HCT116 (cell line): Measurements from ENCODE around the gene MIB2. TPM values are rescaled to one million over a fixed set of nuclear protein-coding genes. Genes with fewer than 3 reads are reported as not detected.

Source experiments
- ATAC-seq: fragments of 200-7000 bp; cut with Tn5 transposase; 2 replicates; pipeline ENCODE4 v1.9.1; 2020; ENCODE audit warnings: mild to moderate bottlenecking, moderate library complexity
- BruUV-seq: library from RNA; stranded (reverse); fragments of 400-500 nt; replicated peaks from 2 replicates; lab custom pipeline; 2021; lab: Mats Ljungman, UMichigan
- CTCF ChIA-PET: fragments of 300-600 bp; sonication (Branson Sonifier 250); formaldehyde crosslinking; loops from one replicate; lab custom pipeline; 2021; ENCODE audit warnings: antibody characterized with exemption; lab: Charles Lee
- POLR2A ChIA-PET: fragments of 300-600, 350-600 bp; sonication (Branson Sonifier 250); formaldehyde crosslinking; loops from one replicate; lab custom pipeline; 2021; ENCODE audit warnings: antibody characterized with exemption; lab: Charles Lee
- RAD21 ChIA-PET, 2 experiments: fragments of 300-600 bp; sonication (Branson Sonifier 250); formaldehyde crosslinking; loops; one replicate each; lab custom pipeline; 2023; ENCODE audit warnings: low total read pairs in 2 of 2; ENCODE audit not compliant: uncharacterized antibody in 2 of 2, unreplicated experiment in 2 of 2, low non-redundant PET in 1 of 2; lab: Charles Lee
- DNase-seq: peaks from one replicate; pipeline ENCODE4 v3.0.0-alpha.2; 2010; ENCODE audit warnings: low read depth, low spot score
- H2AFZ ChIP-seq: fragments of 200-600 bp; shearing (Covaris generic), sonication (generic); 2 replicates; pipeline ENCODE4 v1.6.1; 2017; ENCODE audit warnings: low read depth, mixed run types, mixed read lengths, antibody characterized with exemption, low read length; ENCODE audit not compliant: poor library complexity, severe bottlenecking
- H3K27ac ChIP-seq: 2 replicates; pipeline ENCODE4 v1.5.1; 2012; ENCODE audit warnings: low read depth, low read length
- H3K27me3 ChIP-seq: fragments of 200-600 bp; sonication (generic); 2 replicates; pipeline ENCODE4 v1.6.1; 2016; ENCODE audit warnings: mixed run types, low read length, mixed read lengths; ENCODE audit not compliant: insufficient read depth
- H3K36me3 ChIP-seq, 2 experiments: fragments of 200-500 bp in 1 of 2; fragments of 200-600 bp in 1 of 2; sonication (Bioruptor generic) in 1 of 2; sonication (generic) in 1 of 2; 2 replicates each; pipeline versions ENCODE4 v1.5.1 to v1.6.1; 2014 to 2016; ENCODE audit warnings: low read length in 2 of 2, inconsistent platforms in 1 of 2, mixed read lengths in 1 of 2, mixed run types in 1 of 2; ENCODE audit not compliant: insufficient read depth in 2 of 2, control insufficient read depth in 1 of 2
- H3K4me1 ChIP-seq, 2 experiments: fragments of 200-600 bp in 1 of 2; sonication (generic) in 1 of 2; 2 replicates each; pipeline versions ENCODE4 v1.5.1 to v1.6.1; 2012 to 2017; ENCODE audit warnings: low read length in 2 of 2, inconsistent platforms in 1 of 2, mild to moderate bottlenecking in 1 of 2, mixed read lengths in 1 of 2, mixed run types in 1 of 2, moderate library complexity in 1 of 2; ENCODE audit not compliant: insufficient read depth in 2 of 2, control insufficient read depth in 1 of 2
- H3K4me2 ChIP-seq: fragments of 200-600 bp; sonication (generic); 2 replicates; pipeline ENCODE4 v1.6.1; 2017; ENCODE audit warnings: mixed run types, low read length, mixed read lengths
- H3K4me3 ChIP-seq, 2 experiments: fragments of 200-600 bp in 1 of 2; sonication (generic) in 1 of 2; replicated peaks in 1 of 2; 2 replicates each; pipeline ENCODE4 v1.5.1; 2011 to 2016; ENCODE audit warnings: low read length in 2 of 2, control low read depth in 1 of 2, low read depth in 1 of 2, mild to moderate bottlenecking in 1 of 2, mixed read lengths in 1 of 2, mixed run types in 1 of 2
- H3K79me2 ChIP-seq: fragments of 200-600 bp; sonication (generic); 2 replicates; pipeline ENCODE4 v1.6.1; 2017; ENCODE audit warnings: mild to moderate bottlenecking, mixed run types, low read length, moderate library complexity, mixed read lengths; ENCODE audit not compliant: insufficient read depth
- H3K9ac ChIP-seq: fragments of 200-600 bp; sonication (generic); 2 replicates; pipeline ENCODE4 v1.6.1; 2016; ENCODE audit warnings: low read length, mixed read lengths
- H3K9me2 ChIP-seq: fragments of 200-600 bp; sonication (generic), shearing (Covaris generic); 2 replicates; pipeline ENCODE4 v1.6.1; 2017; ENCODE audit warnings: mixed run types, mild to moderate bottlenecking, moderate library complexity; ENCODE audit not compliant: insufficient read depth
- H3K9me3 ChIP-seq, 2 experiments: fragments of 200-500 bp in 1 of 2; fragments of 200-600 bp in 1 of 2; sonication (Bioruptor generic) in 1 of 2; sonication (generic) in 1 of 2; 2 replicates each; pipeline ENCODE4 v1.6.1; 2014 to 2017; ENCODE audit warnings: low read length in 2 of 2, mixed read lengths in 2 of 2, inconsistent platforms in 1 of 2, low read depth in 1 of 2, mild to moderate bottlenecking in 1 of 2, mixed run types in 1 of 2, moderate library complexity in 1 of 2; ENCODE audit not compliant: control insufficient read depth in 1 of 2, insufficient read depth in 1 of 2
- H4K20me1 ChIP-seq: fragments of 200-600 bp; sonication (generic), shearing (Covaris generic); 2 replicates; pipeline ENCODE4 v1.6.1; 2017; ENCODE audit warnings: mixed run types, mild to moderate bottlenecking, moderate library complexity; ENCODE audit not compliant: insufficient read depth
- ATF3 ChIP-seq: IDR thresholded peaks from 2 replicates; pipeline ENCODE4 v1.6.1; 2012
- EGR1 ChIP-seq: IDR thresholded peaks from 2 replicates; pipeline ENCODE4 v1.6.1; 2012; ENCODE audit warnings: low read depth
- EZH2 ChIP-seq: fragments of 200-600 bp; sonication (generic); IDR thresholded peaks from 2 replicates; pipeline ENCODE4 v1.6.1; 2017; ENCODE audit warnings: antibody characterized with exemption, mixed run types
- EZH2phosphoT487 ChIP-seq: fragments of 200-600 bp; IDR thresholded peaks from 2 replicates; pipeline ENCODE4 v1.6.1; 2018; ENCODE audit warnings: antibody characterized with exemption, borderline replicate concordance
- FOSL1 ChIP-seq: IDR thresholded peaks from 2 replicates; pipeline ENCODE4 v1.6.1; 2012; ENCODE audit warnings: low read depth
- JUND ChIP-seq: IDR thresholded peaks from 2 replicates; pipeline ENCODE4 v1.6.1; 2012
- POLR2A ChIP-seq: IDR thresholded peaks from 2 replicates; pipeline ENCODE4 v1.7.0; 2011; ENCODE audit warnings: borderline replicate concordance; ENCODE audit not compliant: insufficient read depth, insufficient read length; ENCODE audit errors: extremely low read depth
- POLR2AphosphoS5 ChIP-seq: IDR thresholded peaks from 2 replicates; pipeline ENCODE4 v1.6.1; 2011; ENCODE audit warnings: mild to moderate bottlenecking, low read depth, low read length, moderate library complexity
- RAD21 ChIP-seq: IDR thresholded peaks from 2 replicates; pipeline ENCODE4 v1.6.1; 2012; ENCODE audit warnings: low read depth, mild to moderate bottlenecking
- SRF ChIP-seq: IDR thresholded peaks from 2 replicates; pipeline ENCODE4 v1.6.1; 2012; ENCODE audit warnings: low read depth
- TCF7L2 ChIP-seq: IDR thresholded peaks from 2 replicates; pipeline ENCODE4 v1.7.0; 2011; ENCODE audit warnings: borderline replicate concordance, inconsistent platforms; ENCODE audit not compliant: insufficient read depth, insufficient read length; ENCODE audit errors: extremely low read depth
- YY1 ChIP-seq: IDR thresholded peaks from 2 replicates; pipeline ENCODE4 v1.6.1; 2011; ENCODE audit warnings: low read length, low read depth, moderate library complexity, mild to moderate bottlenecking; ENCODE audit not compliant: insufficient replicate concordance; ENCODE audit errors: extremely low read depth
- ZFX ChIP-seq: fragments of 450-650 bp; IDR thresholded peaks from 2 replicates; pipeline ENCODE4 v1.6.1; 2017
- intact Hi-C: fragments of 100-400 bp; cut with micrococcal nuclease; formaldehyde crosslinking; loops from 2 replicates; pipeline ENCODE4 v1.10.0; 2022
- total RNA-seq: library from RNA; stranded (reverse); gene quantifications from one replicate; pipeline ENCODE4 v1.2.1, GENCODE V29; 2021; ENCODE audit not compliant: unreplicated experiment
- TF ChIP-seq, protein P1 (sequence below): IDR thresholded peaks from 2 replicates; pipeline ENCODE4 v1.6.1; 2012

Gene MIB2
- total RNA-seq, 1 experiment from 2014 or later = 194 TPM

- ATAC-seq = no peak
- no peak overlapping the region for H2AFZ ChIP-seq
- H3K9me2 ChIP-seq = no peaks in the 10 kb centered on the region
- H3K27ac ChIP-seq = no peak overlapping the region
- no peak for DNase-seq
- no peak overlapping the region for H3K4me3 ChIP-seq
- peaks cover 6 to 26% of the 10 kb centered on the region in 2 experiments for H3K4me1 ChIP-seq
- ChIA-PET CTCF (no interaction called here), POLR2A (no interaction called here), RAD21 (no interaction called here)
- peaks cover 0 to 3% of the 10 kb centered on the region in 2 experiments; a peak in 1 of 4 replicates for H3K36me3 ChIP-seq
- BruUV-seq = no TSS peak
- H3K9me3 ChIP-seq = no peaks in the 10 kb centered on the region
- intact Hi-C loops = no loop called here
- no peak overlapping the region for H3K4me2 ChIP-seq
- H3K9ac ChIP-seq = no peak overlapping the region
- H4K20me1 ChIP-seq = no peaks in the 10 kb centered on the region
- H3K27me3 ChIP-seq = no peaks in the 10 kb centered on the region
- H3K79me2 ChIP-seq = peaks cover 3% of the 10 kb centered on the region; the same call in 1 of the 2 replicates
- no peak for TF ChIP-seq EGR1
- no peak for TF ChIP-seq EZH2phosphoT487
- no peak for TF ChIP-seq EZH2
- TF ChIP-seq TCF7L2 = no peak
- TF ChIP-seq POLR2A = no peak
- TF ChIP-seq SRF = no peak
- no peak for TF ChIP-seq JUND
- TF ChIP-seq RAD21 = no peak
- no peak for TF ChIP-seq ATF3
Measured at GRCh38 chr1:1622010-1622787, 6.9 kb downstream of the MIB2 start.

- Histone ChIP-seq H3K9me3 (no peaks in the 10 kb centered on the region), H2AFZ (no peak overlapping the region), H3K27ac (no peak overlapping the region), H3K4me3 (no peak overlapping the region), H3K4me1 (peaks cover 4 to 31% of the 10 kb centered on the region in 2 experiments), H3K9ac (no peak overlapping the region), H3K9me2 (no peaks in the 10 kb centered on the region), H3K79me2 (peaks cover 3% of the 10 kb centered on the region; the same call in 1 of the 2 replicates), H4K20me1 (no peaks in the 10 kb centered on the region), H3K4me2 (no peak overlapping the region), H3K36me3 (no peaks in the 10 kb centered on the region; a peak in 1 of 4 replicates), H3K27me3 (no peaks in the 10 kb centered on the region)
- ChIA-PET CTCF (no interaction called here), POLR2A (no interaction called here), RAD21 (no interaction called here)
- intact Hi-C loops = no loop called here
- TF ChIP-seq ZFX (no peak), SRF (no peak), EZH2phosphoT487 (no peak), POLR2AphosphoS5 (no peak), POLR2A (no peak), RAD21 (no peak), YY1 (no peak), FOSL1 (no peak)
- TF ChIP-seq, protein P1, sequence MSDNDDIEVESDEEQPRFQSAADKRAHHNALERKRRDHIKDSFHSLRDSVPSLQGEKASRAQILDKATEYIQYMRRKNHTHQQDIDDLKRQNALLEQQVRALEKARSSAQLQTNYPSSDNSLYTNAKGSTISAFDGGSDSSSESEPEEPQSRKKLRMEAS = no peak
- ATAC-seq (no peak), DNase-seq (no peak)
- no TSS peak for BruUV-seq
Measured at GRCh38 chr1:1622788-1623094, 7.4 kb downstream of the MIB2 start.
